SH-SY5Y (cell line): ENCODE data around the gene PNPO.

Experiments used
- GATA2 ChIP-seq: IDR thresholded peaks from 2 replicates; pipeline ENCODE4 v1.6.1; 2011; ENCODE audit warnings: mild to moderate bottlenecking, low read depth, low read length
- GATA3 ChIP-seq: IDR thresholded peaks from 2 replicates; pipeline ENCODE4 v1.6.1; 2011; ENCODE audit warnings: low read depth, mild to moderate bottlenecking, low read length, moderate library complexity

The PNPO gene

GRCh38 chr17:47937941-47938340 is 3.4 kb upstream of the PNPO start:
- no peak for TF ChIP-seq GATA3
- TF ChIP-seq GATA2 = no peak

DNA sequence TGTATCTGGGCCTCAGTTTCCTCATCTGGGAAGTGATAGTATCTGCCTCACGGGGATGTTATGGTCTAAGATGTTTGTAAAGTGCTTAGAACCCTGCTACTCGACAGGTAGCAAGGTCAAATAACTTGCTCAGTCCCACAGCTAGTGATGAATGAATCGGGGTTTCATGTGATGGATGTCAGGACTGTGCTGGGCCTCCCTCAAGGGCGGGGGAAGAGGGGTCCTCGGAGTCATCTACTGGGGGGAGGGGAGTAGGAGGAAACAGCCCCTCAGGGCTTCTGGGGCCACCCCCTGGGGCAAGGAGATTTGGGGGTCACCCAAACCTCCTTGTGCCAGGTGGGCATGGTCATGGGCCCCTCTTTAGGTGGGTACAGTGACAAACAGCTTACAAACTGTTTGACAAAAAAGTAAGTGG is 732 bp downstream of the PNPO start:
- no peak for TF ChIP-seq GATA3
- TF ChIP-seq GATA2 = no peak

DNA sequence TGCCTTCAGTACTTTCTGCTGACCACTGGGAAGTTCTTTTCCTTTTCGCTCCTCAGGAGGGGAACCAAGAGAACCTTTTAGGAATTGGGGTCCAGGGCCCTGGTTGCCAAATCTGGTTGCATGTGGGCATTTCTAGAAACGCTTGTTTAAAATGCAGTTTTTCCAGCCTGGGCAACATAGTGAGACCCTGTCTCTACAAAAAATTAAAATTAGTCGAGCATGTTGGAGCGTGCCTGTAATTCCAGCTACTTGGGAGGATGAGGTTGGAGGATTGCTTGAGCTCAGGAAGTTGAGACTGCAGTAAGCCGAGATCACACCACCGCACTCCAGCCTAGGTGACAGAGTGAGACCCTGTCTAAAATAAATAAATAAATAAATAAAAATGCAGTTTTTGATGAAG is 1.2 kb downstream of the PNPO start:
- TF ChIP-seq GATA3 (no peak), GATA2 (no peak)

DNA sequence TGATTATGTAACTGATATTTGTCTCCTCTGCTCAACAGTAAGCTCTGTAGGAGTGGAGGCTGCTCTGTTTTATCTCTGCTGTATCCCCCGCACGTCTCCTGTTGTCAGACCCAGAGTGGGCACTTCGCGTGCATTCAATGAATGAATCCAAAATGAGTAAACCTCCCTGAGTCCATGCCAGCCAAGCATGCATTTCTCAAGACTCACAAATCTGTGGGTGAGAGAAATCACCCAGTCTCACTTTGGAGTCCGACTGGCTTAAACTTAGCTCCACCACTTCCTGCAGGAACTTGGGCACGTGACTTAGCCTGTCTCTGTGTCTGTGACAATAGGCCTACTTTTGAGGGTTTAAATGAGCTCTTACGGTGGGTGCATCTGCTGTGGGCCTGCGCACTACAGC is 3.7 kb downstream of the PNPO start:
- TF ChIP-seq GATA2 (no peak), GATA3 (no peak)

DNA sequence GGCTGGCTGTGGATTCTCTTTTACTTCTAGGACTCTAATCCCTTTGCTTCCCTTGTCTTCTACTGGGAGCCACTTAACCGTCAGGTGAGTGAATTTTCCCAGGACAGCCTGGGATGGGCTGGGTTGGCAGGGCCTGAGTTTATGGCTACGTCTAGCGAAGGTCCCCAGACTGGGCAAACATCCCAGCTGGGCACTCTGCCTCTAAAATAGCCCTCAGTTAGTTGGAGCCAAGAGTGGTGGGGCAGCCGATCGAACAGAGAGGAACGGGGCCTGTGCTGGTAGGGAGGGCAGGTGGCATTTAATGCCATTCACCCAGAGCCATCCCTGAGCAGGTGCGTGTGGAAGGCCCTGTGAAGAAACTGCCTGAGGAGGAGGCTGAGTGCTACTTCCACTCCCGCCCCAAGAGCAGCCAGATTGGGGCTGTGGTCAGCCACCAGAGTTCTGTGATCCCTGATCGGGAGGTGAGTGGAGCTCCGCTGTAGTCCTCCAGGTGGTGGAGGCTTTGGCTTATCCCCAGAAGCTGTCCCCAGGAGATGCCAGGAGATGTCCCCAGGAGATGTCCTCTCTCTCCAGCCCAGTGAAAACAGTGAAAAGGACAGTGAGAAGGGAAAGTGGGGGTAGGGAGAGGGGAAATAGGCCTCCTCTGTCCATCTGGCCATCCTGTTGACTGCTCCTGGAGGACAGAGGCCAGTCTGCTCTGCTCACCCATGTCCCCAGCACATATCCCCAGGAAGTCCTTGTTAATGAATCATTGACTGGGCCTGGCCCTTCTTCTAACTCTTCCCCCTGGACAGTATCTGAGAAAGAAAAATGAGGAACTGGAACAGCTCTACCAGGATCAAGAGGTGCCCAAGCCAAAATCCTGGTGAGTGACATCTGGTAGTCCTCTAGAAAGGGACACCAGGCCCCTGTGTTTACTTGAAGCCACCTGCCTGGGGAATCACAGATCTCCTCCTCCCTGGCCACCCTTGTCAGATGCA is 4.4 kb downstream of the PNPO start:
- TF ChIP-seq GATA3 (no peak), GATA2 (no peak)

- TF ChIP-seq GATA3 (no peak), GATA2 (no peak)
Measured at GRCh38 chr17:47946516-47946915, 5.1 kb downstream of the PNPO start.

DNA sequence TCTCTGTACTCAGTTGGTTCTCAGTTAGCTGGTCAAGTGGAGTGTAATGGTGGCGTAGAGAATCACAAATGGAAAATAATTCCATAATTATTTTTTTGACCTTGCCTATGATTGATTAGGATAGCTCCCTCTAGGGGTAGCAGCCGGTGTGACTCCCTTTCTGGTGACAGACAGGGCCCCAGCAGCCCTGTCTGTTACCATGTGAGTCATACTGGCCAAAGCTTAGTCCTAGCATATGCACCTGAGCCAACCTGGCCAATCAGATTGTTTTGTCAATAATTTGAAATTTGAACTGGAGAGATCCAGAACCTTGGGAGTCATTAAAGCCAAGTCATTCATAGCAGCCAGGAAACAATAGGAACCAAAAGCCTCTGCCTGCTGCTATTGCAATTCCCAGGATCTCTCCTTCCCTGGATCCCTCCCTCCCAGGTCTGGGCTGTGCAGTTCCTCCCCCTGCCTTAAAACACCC is 5.6 kb downstream of the PNPO start:
- TF ChIP-seq GATA3 (no peak), GATA2 (no peak)

DNA sequence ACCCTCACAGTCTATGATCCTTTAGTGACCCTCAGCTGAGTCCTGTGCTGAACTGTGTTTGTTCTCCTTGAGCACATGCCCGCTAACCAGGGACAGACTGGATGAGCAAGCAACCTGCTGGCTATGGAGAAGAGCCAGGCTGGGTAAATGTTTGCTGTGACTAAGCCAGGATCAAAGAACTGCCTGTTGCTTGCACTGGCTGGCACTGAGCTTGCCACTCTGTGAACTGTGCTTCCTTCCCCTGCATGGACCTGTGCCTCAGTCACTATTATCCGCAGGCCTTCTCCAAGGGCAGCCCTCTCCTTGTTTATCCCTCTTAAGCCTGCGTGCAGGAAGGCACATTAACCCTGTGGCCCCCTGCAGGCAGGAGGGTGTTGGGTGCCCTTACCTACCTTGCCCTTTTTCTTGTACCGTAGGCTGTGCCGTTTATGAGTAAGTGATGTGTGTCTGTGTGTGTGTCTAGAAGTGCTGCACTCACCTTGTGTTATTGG is 7.4 kb downstream of the PNPO start:
- no peak for TF ChIP-seq GATA2
- TF ChIP-seq GATA3 = no peak

DNA sequence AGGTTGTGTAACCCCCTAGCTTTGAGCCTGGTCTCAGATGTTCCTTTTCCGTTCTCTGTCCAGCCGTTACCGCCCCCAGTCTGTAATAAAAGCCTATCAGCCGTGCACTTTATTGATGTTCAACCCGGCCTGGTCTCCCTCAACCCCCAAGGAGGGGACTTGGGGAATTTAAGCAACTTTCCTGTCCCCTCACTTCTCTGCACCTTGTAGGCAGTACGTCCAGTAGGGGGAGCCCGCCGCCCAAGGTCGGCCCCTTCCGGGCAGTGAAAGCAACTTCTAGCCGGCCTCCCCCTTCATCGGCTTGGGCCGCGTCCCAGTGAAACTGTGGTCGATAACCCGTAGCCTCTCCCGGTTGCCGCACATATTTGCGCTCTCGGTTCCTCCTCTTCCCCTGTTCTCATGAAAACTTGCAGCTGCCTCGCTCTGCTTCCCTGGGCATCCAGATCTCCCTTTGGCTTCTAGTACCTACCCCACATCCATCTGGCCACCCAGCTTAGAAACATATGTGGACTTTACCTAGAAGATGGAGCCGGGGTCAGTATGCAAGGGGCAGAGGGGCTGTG is 7.9 kb downstream of the PNPO start:
- TF ChIP-seq GATA3 (no peak), GATA2 (no peak)

DNA sequence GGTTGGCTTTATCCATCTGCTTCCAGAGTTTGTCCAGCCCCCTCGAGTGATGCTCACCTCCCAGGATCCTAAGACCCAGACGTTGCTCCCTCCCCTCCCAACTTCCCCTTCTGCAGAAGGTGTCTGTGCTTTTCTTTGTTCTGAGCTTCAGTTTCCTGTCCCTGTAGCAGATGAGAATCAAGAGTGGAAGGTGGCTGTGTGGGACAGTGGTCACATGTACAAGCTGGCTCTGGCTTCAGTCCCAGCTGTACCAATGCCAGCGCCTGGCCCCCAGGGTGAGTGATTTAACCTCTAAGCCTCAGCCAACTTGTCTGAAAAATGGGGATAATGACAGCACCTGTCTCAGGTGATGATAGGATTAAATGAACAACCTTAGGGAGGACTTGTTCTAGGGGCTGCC is 8.6 kb downstream of the PNPO start:
- TF ChIP-seq GATA2 (no peak), GATA3 (no peak)

GRCh38 chr17:47950448-47950847 is 9.1 kb downstream of the PNPO start:
- TF ChIP-seq GATA3 (no peak), GATA2 (no peak)

DNA sequence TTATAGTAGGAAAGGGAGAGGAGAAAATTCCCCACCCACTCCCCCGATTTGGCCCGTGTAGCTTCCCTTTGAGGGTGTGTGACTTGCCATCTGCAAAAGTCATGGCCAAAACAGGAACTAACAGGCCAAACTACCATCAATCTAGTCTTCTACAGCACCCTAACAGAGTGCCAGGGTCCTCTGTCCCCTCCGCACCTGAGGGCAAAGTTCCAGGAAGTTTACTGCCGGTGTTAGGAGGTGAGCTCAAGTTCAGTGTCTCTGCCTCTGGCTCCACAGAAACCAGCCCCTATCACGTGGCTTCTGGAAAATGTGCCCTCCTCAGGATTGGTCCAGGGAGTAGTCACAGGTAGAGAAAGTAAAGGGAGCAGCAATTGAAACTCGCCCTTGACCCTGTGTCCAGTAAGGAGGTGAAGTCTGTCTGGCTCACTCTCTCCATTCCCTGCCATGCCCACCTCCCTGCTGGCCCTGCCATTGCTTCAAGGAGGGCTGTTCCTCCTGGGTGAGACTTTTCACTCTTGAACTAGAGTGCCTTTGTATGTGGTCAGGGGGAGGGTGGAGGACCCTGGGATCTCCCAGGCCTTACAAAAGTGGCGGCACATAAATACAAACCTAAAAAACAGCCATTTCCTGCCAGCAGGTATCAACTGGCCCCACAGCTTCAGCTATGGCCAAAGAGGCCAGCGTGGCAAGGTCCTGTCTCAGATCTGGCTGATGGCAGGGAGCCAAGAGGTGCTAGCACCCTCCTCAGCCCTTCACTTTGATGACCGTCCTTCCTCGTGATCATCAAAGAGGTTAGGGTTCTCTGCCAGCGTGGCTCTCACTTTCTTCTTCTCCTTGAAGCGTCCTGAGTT is 11.0 kb downstream of the PNPO start:
- no peak for TF ChIP-seq GATA2
- no peak for TF ChIP-seq GATA3

- TF ChIP-seq GATA2 (no peak), GATA3 (no peak)
Measured at GRCh38 chr17:47953909-47954308, 12.5 kb downstream of the PNPO start.
